Mucosa of stomach (tissue), 1 donor: ENCODE measurements around the gene LHFPL4.

Experiments used
- H3K27me3 ChIP-seq: one replicate; pipeline ENCODE4 v1.7.0; 2013; ENCODE audit warnings: mild to moderate bottlenecking, low read length; ENCODE audit not compliant: control insufficient read depth, insufficient read depth
- H3K36me3 ChIP-seq: one replicate; pipeline ENCODE4 v1.7.0; 2013; ENCODE audit warnings: low read length; ENCODE audit not compliant: control insufficient read depth, insufficient read depth
- H3K4me1 ChIP-seq: one replicate; pipeline ENCODE4 v1.7.0; 2013; ENCODE audit warnings: mild to moderate bottlenecking, low read length; ENCODE audit not compliant: control insufficient read depth, insufficient read depth
- H3K4me3 ChIP-seq: one replicate; pipeline ENCODE4 v1.7.0; 2013; ENCODE audit warnings: low read length
- H3K9ac ChIP-seq: one replicate; pipeline ENCODE4 v1.7.0; 2013; ENCODE audit warnings: mild to moderate bottlenecking, low read length, moderate library complexity
- H3K9me3 ChIP-seq: one replicate; pipeline ENCODE4 v1.7.0; 2013; ENCODE audit warnings: mild to moderate bottlenecking, low read length, moderate library complexity; ENCODE audit not compliant: control insufficient read depth
- donor health status: Pancreatic carcinoma.

LHFPL4 gene

GRCh38 chr3:9525078-9525477 lies 28.5 kb downstream of the LHFPL4 start:
- no peaks in the 10 kb centered on the region for H3K9me3 ChIP-seq
- no peak overlapping the region for H3K4me3 ChIP-seq
- no peaks in the 10 kb centered on the region for H3K4me1 ChIP-seq
- no peaks in the 10 kb centered on the region for H3K36me3 ChIP-seq
- H3K27me3 ChIP-seq, result no peaks in the 10 kb centered on the region
- no peak overlapping the region for H3K9ac ChIP-seq

DNA sequence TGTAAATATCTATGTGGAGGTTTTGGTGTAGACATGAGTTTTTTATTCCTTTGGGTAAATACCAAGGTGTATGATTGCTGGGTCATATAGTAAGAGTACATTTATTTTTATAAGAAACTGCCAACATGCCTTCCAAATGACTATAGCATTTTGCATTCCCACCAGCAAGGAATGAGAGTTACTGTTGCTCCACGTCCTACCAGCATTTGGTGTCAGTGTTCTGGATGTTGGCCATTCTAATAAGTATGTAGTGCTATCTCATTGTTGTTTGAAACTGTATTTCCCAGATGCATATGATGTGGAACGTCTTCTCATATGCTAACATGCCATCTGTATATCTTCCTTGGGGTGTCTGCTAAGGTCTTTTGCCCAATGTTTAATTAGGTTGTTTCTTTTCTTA lies 38.7 kb downstream of the LHFPL4 start:
- Histone ChIP-seq H3K36me3 (no peaks in the 10 kb centered on the region), H3K4me1 (no peaks in the 10 kb centered on the region), H3K4me3 (no peak overlapping the region), H3K9me3 (no peaks in the 10 kb centered on the region), H3K27me3 (no peaks in the 10 kb centered on the region), H3K9ac (no peak overlapping the region)

DNA sequence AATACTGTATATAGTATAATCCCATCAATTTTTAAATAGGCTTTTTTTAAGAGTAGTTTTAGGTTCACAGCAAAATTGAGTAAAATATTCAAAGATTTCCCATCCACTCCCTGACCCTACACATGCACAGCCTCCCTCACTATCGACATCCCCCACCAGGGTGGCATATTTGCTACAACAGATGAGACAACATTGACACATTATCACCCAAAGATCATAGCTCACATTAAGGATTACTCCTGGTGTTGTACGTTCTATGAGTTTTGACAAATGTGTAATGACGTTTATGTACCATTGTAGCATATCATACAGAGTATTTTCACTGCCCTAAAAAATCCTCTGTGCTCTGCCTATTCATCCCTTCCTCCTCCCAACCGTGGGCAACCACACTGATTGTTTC lies 39.3 kb downstream of the LHFPL4 start:
- H3K36me3 ChIP-seq, result no peaks in the 10 kb centered on the region
- H3K9me3 ChIP-seq, result no peaks in the 10 kb centered on the region
- no peaks in the 10 kb centered on the region for H3K4me1 ChIP-seq
- H3K4me3 ChIP-seq, result no peak overlapping the region
- peaks cover 6% of the 10 kb centered on the region for H3K27me3 ChIP-seq
- H3K9ac ChIP-seq, result no peak overlapping the region

DNA sequence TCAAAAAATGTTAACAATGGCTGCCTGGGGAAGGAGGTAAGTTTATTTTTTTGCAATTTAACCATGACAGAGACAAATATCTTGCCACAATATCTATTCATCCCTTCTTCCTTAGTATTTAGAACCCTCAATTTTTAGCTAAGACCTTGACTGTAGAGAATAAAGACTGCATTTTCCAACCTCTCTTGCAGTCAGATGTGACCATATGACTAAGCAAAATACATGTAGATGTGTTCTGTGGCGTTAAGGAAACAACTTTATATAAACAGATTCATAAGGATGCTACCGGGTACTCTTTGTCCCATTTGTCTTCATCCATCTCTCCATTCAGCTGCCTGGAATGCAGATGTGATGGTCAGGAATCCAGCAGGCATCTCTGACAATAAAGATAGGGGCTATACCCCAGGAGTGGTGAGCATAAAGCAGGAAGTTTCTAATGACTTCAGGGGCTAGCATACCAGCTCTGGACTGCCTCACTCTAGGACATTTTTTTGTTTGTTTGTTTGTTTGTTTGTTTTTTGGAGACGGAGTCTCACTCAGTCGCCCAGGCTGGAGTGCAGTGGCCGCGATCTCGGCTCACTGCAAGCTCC lies 41.1 kb downstream of the LHFPL4 start:
- no peaks in the 10 kb centered on the region for H3K9me3 ChIP-seq
- no peak overlapping the region for H3K4me3 ChIP-seq
- H3K4me1 ChIP-seq, result no peaks in the 10 kb centered on the region
- peaks cover 22% of the 10 kb centered on the region for H3K27me3 ChIP-seq
- no peak overlapping the region for H3K9ac ChIP-seq
- no peaks in the 10 kb centered on the region for H3K36me3 ChIP-seq

DNA sequence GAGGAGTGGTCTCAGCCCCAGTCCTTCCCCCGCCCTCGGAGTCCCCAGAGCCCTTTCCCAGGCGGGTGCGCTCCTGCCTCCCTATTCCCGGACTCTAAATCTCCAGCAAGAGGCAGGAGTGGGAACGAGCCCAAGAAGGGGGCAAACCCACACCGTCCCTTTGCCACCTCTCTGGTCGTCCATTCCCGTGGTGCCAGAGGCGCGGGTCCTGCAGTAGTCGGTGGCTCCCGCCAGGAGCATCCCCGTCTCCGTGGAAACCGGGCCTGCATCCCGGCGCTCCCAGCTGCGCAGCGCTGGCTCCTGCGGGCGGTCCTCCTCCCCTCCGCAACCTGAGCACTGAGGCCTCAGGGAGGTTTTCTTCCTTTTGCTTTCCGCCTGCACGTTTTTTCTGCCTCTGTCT lies 44.8 kb downstream of the LHFPL4 start:
- H3K27me3 ChIP-seq, result peaks cover 26% of the 10 kb centered on the region

GRCh38 chr3:9507586-9508578 lies 45.7 kb downstream of the LHFPL4 start:
- Histone ChIP-seq H3K36me3 (no peaks in the 10 kb centered on the region), H3K4me1 (no peaks in the 10 kb centered on the region)

More for the DNA sequence above, 44.8 kb downstream of the LHFPL4 start:
- no peaks in the 10 kb centered on the region for H3K36me3 ChIP-seq
- no peaks in the 10 kb centered on the region for H3K9me3 ChIP-seq
- no peak overlapping the region for H3K4me3 ChIP-seq
- H3K9ac ChIP-seq, result no peak overlapping the region
- no peaks in the 10 kb centered on the region for H3K4me1 ChIP-seq

GRCh38 chr3:9503283-9503682 lies 50.3 kb downstream of the LHFPL4 start:
- H3K9me3 ChIP-seq, result no peaks in the 10 kb centered on the region
- H3K9ac ChIP-seq, result no peak overlapping the region
- peaks cover 11% of the 10 kb centered on the region for H3K4me1 ChIP-seq
- H3K36me3 ChIP-seq, result no peaks in the 10 kb centered on the region
- no peak overlapping the region for H3K4me3 ChIP-seq
- peaks cover 32% of the 10 kb centered on the region for H3K27me3 ChIP-seq

More at GRCh38 chr3:9507586-9508578, 45.7 kb downstream of the LHFPL4 start:
- no peak overlapping the region for H3K9ac ChIP-seq
- no peaks in the 10 kb centered on the region for H3K9me3 ChIP-seq
- no peak overlapping the region for H3K4me3 ChIP-seq
- H3K27me3 ChIP-seq, result peaks cover 26% of the 10 kb centered on the region

DNA sequence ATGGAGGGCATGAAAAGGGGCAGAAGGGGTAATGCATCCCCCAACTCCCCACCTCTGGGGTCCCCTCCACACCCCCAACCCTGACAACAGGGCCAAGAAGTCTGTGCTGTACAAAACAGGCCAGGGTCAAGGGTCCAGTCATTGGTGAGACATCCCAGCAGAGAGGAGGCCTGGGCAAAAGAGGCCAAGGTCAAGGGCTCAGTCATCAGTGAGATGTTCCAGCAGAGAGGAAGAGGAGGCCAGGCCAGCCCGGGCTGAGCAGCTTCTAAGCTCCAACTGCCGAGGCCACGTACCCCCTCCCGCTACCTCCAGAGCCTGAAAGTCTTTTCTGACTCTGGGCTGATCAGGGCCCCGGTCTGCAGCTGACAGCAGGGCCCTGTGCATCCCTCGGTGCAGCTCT lies 52.4 kb downstream of the LHFPL4 start:
- no peak overlapping the region for H3K9ac ChIP-seq
- H3K36me3 ChIP-seq, result no peaks in the 10 kb centered on the region
- peaks cover 11% of the 10 kb centered on the region for H3K4me1 ChIP-seq
- H3K9me3 ChIP-seq, result no peaks in the 10 kb centered on the region
- H3K4me3 ChIP-seq, result no peak overlapping the region
- peaks cover 22% of the 10 kb centered on the region for H3K27me3 ChIP-seq

DNA sequence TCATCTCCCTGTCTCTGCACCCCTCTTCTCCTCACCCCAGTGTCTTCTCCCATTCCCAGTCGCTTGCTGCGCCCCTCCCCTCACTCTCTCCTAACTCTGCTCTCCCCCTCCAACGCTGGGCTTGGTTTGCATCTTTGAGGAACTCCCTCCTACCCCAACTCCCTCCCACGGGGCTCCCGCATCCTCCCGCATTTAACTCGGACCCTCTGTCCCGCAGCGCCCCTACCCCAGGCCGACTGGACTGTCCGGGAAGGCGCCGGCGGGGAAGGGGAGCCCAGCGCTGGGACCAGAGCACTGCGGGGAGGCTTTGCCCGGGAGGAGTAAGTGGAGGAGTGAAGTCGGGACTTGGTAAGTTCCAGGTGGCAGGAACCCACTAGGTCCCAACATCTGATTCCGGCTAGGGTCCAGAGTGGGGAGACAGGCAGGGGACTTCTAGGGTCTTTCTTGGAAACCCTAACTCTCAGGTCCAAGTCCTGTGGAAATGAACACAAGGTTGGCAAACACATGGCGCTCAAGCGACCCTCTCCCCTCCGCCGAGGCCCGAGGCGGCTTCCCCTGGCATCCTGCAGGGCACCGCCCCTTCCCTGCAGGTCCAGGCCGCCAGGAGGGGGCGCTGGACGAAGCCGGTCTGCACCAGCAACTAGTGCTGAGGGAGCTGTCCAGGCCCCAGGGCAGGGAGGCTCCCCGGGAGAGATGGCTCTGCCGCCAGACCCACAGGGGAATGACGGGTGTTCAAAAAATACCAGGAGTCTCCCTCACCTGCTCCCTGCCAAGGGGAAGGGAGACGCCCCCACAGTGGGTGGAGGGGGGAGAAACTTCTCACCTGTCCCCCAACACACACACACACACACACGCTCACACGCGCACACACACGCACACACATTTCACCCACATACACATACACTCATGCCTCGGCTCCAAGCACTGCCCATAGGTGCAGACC lies 53.2 kb downstream of the LHFPL4 start:
- Histone ChIP-seq H3K4me3 (no peak overlapping the region), H3K36me3 (no peaks in the 10 kb centered on the region), H3K27me3 (peaks cover 22% of the 10 kb centered on the region), H3K9ac (no peak overlapping the region), H3K9me3 (no peaks in the 10 kb centered on the region), H3K4me1 (peaks cover 11% of the 10 kb centered on the region)

GRCh38 chr3:9499455-9500107 lies 54.0 kb downstream of the LHFPL4 start:
- Histone ChIP-seq H3K36me3 (no peaks in the 10 kb centered on the region), H3K4me1 (peaks cover 11% of the 10 kb centered on the region), H3K27me3 (peaks cover 22% of the 10 kb centered on the region), H3K4me3 (no peak overlapping the region), H3K9ac (no peak overlapping the region), H3K9me3 (no peaks in the 10 kb centered on the region)

DNA sequence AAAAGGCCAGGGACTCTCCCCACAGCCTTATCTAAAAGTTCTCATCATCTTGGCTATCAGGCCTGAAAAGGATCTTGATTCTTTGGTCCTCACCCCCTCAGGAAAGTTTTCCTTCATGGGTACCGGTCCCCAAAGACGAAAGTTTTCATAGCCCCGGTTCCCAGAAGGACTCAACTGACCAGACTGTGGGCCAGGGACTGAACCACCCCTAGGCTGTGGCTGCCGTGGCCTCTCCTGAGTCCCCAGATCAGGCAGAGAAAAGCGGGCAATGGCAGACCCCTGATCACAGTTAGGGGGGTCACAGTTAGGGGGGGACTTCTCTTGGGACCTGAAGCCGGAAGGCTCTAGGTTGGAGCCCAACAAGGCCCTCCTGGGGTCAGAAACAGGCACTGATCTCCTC lies 54.8 kb downstream of the LHFPL4 start:
- Histone ChIP-seq H3K9me3 (no peaks in the 10 kb centered on the region), H3K36me3 (no peaks in the 10 kb centered on the region), H3K27me3 (peaks cover 22% of the 10 kb centered on the region), H3K4me3 (no peak overlapping the region), H3K9ac (no peak overlapping the region), H3K4me1 (peaks cover 11% of the 10 kb centered on the region)
